GM19043 (cell line): Measurements from ENCODE around the gene UCKL1.
"Not testable (repeated sequence)": the region's sequence is repeated elsewhere in the genome, so short reads cannot be mapped to it uniquely, and the experiment has no call there.

Experiments used
- ATAC-seq: cut with Tn5 transposase; IDR thresholded peaks from one replicate; pipeline ENCODE4 v1.9.1; 2021; ENCODE audit warnings: low read depth; ENCODE audit not compliant: unreplicated experiment

The UCKL1 gene

DNA sequence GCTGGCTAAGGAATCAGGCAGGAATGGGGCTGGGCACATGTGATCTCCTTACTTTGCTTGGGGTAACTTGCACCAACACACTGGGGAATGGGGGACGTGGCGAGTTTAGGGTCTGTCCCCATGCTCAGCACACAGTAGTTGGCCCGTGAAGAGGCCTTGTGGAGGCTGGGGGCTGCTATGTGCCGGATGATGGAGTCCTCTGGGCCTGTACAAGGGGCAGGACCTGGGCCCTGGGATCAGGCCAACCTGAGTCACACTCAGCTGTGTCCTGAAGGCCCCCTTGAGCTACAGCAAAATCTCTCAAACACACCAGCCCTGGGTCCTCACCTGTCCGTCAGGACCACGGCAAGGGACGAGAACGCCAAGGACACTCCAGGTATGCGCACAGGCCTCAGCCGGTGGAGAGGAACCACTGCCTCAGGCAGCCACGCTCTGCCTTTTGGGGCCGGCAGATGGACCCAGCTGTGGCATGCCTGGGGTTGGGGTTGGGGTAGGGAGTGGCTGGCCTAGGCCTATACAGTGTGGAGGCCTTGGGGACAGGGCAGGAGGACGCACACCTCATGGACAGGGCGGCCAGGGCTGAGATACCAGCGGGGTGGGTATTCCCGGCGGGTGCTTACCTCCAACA is 11.1 kb downstream of the UCKL1 start:
- no peak for ATAC-seq

DNA sequence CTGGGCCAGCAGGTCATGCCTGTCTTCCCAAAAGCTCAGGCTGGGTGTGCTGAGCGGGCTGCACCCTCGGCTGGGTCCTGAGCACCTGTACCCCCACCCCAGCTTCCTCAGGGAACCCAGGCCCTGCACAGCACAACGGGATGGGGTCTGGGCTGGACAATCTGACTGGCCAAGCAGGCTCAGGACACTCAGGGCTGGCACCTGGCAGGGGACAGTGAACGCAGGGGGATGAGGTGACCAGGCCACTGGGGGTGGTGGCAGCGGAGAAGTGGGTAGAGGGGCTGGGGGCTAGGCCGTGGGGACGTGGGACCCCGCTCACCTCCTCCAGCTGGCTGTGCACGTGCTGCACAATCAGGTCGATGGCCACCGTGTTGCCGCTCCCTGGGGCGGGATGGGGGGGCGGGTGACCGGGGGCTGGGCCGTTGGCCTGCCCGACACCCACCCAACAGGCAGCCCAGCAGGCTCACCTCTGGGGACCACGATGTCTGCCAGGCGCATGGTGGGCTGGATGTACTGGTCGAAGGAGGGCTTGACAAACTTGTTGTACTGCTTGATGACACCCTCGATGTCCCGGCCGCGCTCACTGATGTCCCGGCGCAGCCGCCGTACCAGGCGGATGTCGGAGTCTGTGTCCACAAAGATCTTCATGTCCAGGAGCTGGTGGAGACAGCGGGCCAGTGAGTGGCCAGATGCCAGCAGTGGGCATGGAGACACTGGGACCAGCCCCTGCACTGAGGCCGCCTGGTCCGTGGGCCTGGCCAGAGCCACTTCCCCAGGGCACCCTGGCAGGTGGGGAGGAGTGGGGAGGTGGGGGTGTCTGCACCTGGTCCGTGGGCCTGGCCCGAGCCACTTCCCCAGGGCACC is 11.9 kb downstream of the UCKL1 start:
- ATAC-seq = no peak

DNA sequence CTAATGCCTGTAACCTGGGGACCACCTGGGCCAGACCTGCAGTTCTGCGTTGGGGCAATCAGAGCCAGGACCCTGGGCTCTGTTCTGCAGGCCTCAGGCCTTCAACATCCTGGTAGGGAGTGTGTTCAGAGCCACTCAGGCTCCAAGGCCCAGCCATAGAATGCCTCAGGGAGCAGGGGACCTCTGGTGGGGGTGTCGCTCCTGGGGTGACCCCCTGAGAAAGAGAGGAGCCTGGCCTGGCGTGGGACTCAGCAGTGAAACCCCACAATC is 12.5 kb downstream of the UCKL1 start:
- ATAC-seq = no peak

DNA sequence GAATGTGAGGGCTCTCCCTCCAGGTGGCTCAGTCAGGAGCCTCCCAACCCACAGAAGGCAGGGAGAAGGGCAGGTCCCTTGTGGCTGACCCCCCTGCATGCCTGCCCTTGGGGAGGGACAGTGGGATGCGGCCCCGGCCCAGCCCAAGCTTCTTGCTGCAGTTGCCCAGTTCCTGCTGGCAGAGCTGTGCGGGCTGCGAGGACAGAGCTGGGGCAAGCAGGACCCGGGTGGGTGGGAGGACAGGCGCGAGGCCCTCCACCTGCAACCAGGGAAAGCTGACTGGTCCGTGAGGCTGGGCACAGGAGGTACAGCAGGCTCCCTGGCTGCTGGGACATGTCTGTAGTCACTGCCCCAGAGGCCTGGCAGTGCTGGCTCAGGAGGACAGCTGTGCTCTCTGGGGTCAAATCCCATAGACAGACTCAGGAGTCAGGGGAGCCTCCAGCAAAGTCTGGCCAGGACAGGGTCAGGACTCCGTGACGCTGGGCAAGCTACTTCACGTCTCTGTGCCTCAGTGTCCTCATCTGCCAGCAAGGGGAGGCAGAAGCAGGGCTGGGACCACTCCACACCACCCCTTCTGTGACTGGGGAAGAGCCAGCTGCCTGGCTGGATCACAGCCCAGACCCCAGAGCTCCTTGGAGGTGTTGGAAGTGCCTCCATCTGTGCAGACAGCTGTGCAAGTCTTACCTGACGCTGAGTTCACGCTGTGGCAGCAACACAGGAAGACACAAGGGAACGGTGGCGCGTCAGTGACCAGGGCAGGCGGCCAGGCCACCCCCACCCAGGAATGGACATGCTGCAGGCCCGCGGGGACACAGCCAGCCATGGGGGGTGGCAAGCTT is 13.0 kb downstream of the UCKL1 start:
- no peak for ATAC-seq

DNA sequence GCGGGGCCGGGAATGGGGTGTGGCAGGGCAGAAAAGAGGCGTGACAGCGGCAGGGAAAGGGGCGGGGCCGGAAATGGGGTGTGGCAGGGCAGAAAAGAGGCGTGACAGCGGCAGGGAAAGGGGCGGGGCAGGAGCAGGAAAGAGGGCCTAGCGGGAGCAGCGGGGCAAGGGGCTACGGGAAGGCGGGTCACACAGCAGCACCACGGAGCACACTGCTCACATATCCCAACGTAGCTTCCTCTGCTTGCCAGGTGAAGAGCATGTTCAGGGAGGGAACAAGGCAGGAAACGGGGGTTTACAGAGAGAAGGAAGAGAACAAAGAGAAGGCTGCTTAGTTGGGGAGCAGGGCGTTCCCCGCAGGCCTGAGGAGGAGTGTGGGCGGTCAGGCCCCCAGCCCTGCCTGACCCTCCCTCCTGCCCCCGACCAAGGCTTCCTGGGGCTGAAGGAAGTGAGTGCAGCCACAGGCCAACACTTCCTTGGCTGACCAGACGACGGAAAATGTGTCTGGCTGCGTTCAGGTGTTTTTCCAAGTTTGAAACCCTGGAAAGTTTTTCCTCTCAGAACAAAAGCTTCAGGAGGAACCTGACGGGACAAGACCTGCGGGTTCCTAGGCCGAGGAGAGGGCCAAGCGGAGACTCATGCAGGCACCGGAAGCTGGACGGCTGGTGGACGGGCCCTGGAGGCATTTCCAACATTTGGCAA is 13.8 kb downstream of the UCKL1 start:
- no peak for ATAC-seq

DNA sequence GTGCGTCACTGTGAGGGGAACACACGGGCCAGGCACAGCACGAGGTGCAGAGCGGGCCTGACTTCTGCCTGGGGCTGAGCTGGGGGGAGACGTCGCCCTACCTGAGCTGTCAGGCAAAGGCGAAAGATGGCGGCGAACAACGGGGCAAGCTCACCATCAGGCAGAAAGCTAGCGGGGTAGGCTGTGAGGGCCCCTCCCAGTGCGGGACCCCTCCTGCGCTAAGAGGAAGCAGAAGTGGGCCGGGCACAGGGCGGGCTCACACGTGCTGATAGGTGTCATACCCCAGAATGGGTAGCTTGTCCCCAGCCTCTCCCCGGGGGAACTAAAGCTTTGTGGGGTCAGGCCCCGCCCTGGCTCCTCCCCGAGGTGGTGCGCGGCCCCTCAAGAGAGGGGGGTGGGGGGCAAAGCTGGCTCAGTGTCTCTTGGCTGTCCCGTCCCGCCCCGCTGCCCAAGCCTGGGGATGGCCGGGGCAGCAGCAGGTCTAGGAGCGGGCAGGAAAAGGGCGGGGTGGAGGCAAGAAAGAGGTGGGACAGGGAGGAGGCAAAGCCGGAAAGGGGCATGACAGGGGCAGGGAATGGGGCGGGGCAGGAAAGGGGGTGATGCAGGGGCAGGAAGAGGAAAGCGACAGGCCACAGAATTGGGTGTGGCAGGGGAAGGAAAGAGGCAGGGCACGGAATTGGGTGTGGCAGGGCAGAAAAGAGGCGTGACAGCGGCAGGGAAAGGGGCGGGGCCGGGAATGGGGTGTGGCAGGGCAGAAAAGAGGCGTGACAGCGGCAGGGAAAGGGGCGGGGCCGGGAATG is 14.7 kb downstream of the UCKL1 start:
- ATAC-seq = no peak

DNA sequence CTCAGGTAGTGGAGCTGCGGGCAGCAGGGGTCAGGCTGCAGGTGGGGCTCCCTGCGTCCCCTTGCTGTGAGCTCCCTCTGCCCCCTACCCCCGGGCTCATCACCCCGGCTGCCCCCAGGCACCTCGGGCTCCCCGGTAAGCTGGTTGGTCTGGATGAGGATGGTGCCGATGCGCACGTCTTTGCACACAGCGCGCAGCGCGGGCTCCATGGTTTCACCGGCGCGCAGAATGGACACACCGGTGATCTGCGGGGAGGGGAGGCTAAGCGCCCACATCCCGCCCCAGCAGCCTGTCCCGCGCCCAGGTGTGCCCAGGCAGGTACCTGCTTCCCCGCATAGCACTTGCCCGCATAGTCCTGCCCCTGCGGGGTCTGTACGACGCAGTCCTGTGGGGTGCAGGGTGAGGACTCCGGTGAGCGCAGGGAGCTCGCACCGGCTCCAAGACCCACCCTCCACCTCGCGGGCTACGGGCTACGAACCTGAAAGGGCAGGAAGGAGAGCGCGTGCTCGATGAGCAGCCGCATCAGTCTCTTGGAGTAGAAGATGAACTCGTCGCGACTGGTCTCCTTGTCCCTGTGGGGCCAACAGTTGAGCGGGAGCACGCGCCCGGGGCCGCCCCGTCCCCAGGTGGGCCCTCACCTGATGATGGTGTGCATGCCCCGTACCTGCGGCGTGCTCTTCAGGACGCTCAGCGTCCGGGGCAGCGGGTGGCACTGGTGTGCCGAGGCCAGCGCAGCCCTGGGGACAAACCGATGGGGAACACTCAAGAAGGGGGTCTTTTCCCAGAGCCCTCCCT is 15.5 kb downstream of the UCKL1 start:
- ATAC-seq = no peak

DNA sequence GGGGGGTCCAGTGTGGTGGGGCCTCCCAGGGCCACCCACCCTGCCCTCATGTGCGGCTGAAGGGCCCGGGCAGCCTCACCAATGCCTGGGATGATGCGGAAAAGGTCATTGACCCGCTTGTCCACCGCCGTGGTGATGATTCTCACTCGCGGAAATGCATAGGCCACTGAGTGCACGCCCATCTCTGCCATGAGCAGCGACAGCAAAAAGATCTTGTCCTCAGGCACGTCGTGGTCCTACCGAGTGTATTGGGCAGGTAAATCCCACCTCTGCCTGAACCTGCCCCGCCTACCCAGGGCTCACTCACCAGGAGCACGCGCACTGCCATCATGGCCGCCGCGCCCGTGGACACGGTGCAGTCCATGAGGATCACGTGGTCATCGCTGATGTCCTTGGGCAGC is 16.1 kb downstream of the UCKL1 start:
- no peak for ATAC-seq

DNA sequence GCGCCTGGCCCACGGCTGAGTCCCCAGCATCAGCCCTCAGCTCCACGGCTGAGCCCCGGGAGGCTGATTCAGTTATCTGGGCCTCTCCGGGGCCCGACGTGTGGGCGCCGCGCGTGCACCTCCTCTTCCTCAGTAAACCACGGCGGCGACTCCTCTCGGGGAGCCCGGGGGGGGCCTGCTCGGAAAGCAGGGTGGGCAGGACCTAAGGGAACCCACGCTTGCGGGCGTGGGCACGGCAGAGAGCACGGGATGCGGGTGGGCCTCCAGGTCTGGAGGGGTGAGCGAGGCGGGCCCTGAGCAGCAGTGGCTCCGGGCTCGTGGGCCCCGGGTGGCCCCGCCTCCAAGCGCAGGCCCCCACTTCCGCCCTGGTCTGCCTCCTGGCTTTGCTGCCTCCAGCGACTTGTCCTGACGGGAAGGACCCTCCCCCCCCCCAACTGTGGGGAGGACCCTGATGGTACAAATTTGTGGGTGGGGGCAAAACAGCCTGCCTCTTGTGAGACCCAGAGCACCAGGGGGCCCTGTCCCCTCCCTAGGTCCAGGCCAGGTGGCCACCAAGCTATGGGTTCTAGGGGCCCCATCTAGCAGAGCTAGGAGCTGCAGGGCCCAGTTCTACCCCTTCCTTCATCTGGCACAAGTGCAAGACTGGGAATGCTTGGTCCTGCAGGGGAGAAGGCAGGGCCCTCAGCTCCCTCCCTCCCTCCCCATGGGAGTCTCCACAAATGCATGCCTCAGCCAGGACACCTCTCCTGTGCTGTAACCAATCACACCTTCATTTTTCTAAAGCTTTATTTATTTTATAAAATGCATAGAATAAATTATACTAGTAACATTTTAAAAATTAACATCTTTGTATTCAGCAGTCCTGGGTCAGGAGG is 16.9 kb downstream of the UCKL1 start:
- no peak for ATAC-seq

DNA sequence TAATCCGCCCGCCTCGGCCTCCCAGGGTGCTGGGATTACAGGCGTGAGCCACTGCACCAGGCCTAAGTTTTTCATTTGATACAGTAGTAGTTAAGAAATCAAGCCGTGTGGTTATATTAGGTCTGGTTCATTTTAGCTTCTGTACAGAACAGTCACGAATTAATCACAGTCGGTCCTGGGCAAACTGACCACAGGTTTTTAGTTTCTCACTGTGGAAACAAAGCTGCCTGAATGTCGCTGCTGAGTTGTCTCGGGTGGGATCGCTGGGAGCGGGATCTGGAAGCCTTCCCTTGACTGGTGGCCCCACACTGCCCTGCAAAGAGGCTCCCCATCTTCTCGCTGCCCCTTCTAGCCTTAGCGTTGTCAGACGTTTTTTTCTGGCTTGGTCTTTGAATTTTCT is 18.6 kb downstream of the UCKL1 start:
- ATAC-seq = no peak

DNA sequence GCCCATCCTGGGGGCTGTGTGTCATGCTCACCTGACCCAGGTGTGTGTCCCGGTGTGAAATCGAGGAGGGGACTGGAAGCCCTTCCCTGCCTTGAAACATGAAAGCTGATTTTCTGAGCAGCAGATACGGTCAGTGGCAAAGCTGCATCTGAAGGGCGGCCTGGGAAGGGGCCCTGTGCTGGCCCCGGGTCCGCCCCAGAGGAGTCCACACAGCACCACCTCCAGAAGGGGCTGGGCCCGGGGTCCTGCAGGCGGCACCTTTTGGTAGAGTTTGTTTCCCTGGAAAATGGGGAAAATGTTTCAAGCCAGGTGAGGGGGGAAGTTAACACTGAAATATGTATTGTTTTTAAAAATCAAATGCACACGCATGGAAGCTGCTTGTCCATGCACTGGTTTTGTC is 20.8 kb downstream of the UCKL1 start:
- ATAC-seq = no peak

DNA sequence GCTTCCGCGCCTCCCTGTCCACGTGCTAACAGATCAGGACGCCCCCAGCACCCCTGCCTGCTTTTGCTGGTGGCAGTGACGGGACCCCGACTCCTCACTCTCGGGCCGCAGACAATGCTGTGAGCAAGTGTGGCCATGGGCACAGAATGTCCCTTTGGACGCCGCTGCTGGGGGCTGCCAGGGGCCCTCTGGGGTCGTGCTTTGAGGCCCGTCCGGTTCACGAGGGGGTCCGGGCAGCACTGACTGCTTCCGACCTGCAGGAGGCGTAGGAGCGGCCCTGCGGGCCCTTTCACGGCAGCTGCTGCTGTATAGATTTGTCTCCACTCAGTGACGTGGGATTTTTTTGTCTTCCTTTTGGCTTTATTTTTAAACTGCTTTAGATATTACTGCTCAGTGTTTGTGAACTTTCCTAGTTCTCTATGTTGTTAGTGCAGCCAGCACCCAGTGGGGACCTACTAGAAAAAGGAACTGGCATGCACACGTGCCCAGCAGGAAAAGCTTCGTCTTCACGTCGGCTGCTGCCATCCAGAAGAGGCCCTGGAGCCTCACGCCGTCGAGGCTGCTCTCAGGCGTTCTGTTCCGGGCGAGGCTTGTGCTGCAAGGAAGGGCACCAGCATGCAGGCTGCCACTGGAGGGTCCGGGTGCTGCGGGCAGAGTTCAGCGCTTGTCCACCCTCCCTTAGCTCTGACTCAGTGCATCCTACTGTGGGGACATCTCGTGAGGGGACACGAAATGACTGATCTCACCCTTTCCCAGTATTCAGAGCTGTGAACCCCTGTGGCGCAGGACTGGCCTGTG is 21.7 kb downstream of the UCKL1 start:
- ATAC-seq = no peak

DNA sequence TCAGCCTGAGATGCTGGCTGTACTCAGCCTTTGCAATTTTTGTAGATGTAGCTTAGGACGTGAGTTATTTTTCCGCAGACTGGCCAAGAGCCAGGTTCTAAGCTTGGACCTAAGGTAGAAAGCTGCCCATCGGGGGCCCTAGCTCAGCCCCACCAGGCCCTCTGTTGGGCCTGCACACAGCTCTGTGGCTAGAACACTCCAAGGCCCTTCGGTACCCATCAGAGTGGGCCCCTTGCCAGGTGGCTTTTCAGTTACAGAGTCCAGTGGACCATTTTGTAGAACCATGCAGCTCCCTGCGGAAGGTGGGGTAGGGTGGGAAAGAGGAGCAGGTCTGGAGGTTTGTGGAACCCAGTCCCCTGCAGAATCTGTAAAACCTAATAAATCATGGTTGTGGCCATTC is 22.6 kb downstream of the UCKL1 start:
- ATAC-seq = no peak

DNA sequence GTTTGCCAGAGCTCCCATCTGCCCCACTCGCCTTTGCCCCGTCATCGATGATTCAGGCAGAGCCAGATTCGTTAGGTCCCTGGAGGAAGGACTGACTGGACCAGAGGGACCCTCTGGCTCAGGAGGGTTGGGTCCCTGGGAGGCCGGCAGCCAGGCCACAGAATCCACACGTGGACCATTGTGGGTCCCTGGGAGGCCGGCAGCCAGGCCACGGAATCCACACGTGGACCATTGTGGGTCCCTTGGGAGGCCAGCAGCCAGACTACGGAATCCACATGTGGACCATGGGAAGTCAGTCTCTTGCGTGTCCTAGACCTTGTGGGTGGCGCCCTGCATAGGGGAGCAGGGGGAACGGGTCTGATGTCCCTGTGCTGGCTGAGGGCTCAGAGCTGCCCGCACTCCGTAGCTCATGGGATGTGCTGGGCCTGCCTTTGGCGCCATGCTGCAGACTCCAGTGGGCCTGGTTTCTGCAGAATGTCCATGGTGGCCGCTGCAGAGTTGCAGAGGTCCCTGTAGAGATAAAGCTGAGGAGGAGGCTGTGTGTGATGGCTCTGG is 23.5 kb downstream of the UCKL1 start:
- ATAC-seq = no peak

DNA sequence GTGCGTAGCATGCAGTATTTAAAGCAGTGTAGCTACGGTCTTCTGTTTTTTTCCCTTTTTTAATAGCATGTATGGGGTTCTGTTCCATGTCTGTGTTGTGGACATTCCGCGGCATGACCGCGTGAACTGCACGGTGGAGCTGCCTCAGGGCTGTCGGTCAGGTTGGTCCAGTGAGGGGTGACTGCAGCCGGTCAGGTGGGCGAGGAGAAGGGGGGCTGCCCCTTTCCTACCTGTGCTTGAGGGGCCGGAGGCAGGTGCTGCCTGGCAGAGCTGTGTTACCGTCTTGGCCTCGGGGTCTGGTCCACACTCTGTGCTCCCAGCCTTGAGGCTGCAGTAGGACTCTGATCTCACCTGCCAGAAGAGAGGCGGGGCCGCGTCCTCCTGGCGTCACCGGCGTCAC is 24.5 kb downstream of the UCKL1 start:
- ATAC-seq = no peak

DNA sequence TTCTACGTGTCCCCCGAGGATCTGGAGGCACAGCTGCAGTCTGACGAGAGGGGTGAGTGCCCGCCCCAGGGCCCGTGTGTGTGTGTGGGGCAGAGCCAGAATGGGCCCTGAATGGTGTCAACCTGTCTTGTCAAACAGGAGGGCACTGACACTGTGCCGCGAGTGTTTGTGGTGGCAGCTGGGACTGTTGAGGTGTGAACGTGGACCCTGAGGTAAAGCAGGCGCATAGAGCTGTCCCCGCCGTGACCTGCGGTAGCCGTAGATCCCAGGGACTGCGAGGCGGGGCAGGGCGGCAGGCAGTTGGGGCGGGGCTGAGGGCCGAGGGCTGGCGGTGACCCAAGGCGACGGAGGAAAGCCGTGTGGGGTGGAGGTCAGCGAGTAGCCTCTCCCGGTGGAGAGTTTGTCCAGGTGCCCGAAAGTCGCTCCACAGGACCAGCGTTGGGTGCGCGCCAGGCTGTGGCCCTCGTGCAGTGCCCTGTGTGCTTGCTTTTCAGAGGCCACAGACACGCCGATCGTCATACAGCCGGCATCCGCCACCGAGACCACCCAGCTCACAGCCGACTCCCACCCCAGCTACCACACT is 25.2 kb downstream of the UCKL1 start:
- no peak for ATAC-seq

DNA sequence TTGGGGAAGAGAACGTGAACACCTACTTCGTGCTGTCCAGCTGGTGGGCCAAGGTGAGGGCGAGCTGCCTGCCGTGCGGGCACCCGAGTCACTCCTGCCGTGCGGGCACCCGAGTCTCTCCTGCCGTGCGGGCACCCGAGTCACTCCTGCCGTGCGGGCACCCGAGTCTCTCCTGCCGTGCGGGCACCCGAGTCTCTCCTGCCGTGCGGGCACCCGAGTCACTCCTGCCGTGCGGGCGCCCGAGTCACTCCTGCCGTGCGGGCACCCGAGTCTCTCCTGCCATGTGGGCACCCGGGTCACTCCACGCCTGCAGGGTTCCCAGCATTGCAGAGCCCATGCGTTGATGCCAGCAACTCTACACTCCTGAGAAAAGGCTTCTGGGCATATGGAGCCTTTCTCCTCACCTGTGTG is 26.7 kb downstream of the UCKL1 start:
- not testable (repeated sequence) for ATAC-seq
